Measurements from ENCODE around the gene CYP27C1. TPM values are rescaled to one million over a fixed set of nuclear protein-coding genes. Genes with fewer than 3 reads are reported as not detected.

The CYP27C1 gene
- polyA plus RNA-seq, 1 donor from 2014 or later: 0.84 TPM

DNA sequence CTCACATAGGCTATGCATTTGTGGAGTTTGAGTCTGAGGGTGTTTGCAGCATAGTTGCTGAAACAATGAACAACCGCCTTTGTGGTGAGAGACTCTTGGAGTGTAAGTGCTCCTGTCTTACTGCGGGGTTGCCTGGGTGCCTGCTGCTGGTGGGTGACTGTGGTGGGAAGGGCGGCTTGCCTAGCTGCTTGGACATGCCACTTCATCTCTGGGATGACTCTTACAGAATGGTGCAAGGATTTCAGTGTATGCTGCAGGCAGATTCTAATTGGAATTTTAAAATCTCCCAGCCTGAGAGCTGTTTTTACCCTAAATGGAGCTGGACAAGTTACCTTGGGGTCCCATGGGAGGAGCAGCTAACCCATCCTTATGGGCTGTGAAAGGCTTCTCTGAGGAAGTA is 50.1 kb downstream of the CYP27C1 start:
- Histone ChIP-seq H3K9ac (ENCODE audit: low read length) (no peak overlapping the region), H3K27ac (ENCODE audit: low read length) (no peak overlapping the region), H3K4me2 (ENCODE audit: low read length) (no peak overlapping the region), H3K9me3 (ENCODE audit: low read length) (no peaks in the 10 kb centered on the region), H3K9me2 (ENCODE audit: insufficient read depth, low read length) (no peaks in the 10 kb centered on the region), H3K27me3 (ENCODE audit: insufficient read depth, low read depth, low read length) (no peaks in the 10 kb centered on the region), H3K79me2 (replicated peaks; ENCODE audit: insufficient read depth, low read length) (no peaks in the 10 kb centered on the region), H3F3A (ENCODE audit: insufficient read depth, low read length, poor library complexity, severe bottlenecking) (no peaks in the 10 kb centered on the region), H4K20me1 (ENCODE audit: insufficient read depth) (no peaks in the 10 kb centered on the region), H3K36me3 (ENCODE audit: insufficient read depth, low read length) (no peaks in the 10 kb centered on the region), H2AFZ (ENCODE audit: low read depth, low read length) (no peak overlapping the region), H3K4me3 (ENCODE audit: low read length) (no peak overlapping the region)
- TF ChIP-seq EZH2 (IDR thresholded peaks at IDR 0.05; ENCODE audit: borderline replicate concordance, insufficient read depth, low read length, poor library complexity, severe bottlenecking) (no peak), SMC3 (conservative IDR thresholded peaks at IDR 0.05; ENCODE audit: poor library complexity) (no peak), MXI1 (conservative IDR thresholded peaks at IDR 0.05; ENCODE audit: poor library complexity, severe bottlenecking) (no peak), RAD21 (conservative IDR thresholded peaks at IDR 0.05) (no peak), EP300 (conservative IDR thresholded peaks at IDR 0.05; ENCODE audit: poor library complexity, severe bottlenecking) (no peak), POLR2AphosphoS5 (IDR thresholded peaks at IDR 0.05) (no peak), TAF1 (IDR thresholded peaks at IDR 0.05; ENCODE audit: low read depth) (no peak)
- TF ChIP-seq, protein P1, sequence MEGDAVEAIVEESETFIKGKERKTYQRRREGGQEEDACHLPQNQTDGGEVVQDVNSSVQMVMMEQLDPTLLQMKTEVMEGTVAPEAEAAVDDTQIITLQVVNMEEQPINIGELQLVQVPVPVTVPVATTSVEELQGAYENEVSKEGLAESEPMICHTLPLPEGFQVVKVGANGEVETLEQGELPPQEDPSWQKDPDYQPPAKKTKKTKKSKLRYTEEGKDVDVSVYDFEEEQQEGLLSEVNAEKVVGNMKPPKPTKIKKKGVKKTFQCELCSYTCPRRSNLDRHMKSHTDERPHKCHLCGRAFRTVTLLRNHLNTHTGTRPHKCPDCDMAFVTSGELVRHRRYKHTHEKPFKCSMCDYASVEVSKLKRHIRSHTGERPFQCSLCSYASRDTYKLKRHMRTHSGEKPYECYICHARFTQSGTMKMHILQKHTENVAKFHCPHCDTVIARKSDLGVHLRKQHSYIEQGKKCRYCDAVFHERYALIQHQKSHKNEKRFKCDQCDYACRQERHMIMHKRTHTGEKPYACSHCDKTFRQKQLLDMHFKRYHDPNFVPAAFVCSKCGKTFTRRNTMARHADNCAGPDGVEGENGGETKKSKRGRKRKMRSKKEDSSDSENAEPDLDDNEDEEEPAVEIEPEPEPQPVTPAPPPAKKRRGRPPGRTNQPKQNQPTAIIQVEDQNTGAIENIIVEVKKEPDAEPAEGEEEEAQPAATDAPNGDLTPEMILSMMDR (IDR thresholded peaks at IDR 0.05; ENCODE audit: poor library complexity, severe bottlenecking): no peak
- TF ChIP-seq, protein P2, sequence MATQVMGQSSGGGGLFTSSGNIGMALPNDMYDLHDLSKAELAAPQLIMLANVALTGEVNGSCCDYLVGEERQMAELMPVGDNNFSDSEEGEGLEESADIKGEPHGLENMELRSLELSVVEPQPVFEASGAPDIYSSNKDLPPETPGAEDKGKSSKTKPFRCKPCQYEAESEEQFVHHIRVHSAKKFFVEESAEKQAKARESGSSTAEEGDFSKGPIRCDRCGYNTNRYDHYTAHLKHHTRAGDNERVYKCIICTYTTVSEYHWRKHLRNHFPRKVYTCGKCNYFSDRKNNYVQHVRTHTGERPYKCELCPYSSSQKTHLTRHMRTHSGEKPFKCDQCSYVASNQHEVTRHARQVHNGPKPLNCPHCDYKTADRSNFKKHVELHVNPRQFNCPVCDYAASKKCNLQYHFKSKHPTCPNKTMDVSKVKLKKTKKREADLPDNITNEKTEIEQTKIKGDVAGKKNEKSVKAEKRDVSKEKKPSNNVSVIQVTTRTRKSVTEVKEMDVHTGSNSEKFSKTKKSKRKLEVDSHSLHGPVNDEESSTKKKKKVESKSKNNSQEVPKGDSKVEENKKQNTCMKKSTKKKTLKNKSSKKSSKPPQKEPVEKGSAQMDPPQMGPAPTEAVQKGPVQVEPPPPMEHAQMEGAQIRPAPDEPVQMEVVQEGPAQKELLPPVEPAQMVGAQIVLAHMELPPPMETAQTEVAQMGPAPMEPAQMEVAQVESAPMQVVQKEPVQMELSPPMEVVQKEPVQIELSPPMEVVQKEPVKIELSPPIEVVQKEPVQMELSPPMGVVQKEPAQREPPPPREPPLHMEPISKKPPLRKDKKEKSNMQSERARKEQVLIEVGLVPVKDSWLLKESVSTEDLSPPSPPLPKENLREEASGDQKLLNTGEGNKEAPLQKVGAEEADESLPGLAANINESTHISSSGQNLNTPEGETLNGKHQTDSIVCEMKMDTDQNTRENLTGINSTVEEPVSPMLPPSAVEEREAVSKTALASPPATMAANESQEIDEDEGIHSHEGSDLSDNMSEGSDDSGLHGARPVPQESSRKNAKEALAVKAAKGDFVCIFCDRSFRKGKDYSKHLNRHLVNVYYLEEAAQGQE (IDR thresholded peaks at IDR 0.05; ENCODE audit: borderline replicate concordance): no peak

DNA sequence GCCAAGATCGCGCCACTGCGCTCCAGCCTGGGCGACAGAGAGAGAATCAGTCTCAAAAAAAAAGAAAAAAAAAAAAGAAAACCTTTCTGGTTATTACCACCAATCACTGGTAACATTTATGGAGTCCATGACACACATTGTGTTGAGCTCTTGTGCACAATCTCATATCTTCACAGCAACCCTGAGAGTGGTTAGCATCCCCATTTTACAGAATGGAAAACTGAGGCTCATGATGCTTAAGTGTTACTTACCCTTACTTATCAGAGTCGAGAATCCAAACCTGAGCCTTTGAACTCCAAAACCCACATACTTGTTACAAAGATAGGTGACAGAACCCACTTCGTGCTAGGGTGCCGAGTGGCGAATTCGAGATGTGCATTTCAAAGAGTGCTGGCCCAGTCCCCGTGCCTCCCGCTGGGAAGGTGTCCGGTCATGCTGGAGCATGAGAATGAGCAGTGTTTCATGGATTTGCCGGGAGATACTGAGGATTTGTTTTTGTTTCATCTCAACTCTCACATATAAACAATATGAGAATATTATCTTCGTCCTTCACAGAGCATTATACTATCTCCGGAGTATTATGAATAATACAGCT is 50.9 kb downstream of the CYP27C1 start:
- no peaks in the 10 kb centered on the region for H3K9me2 ChIP-seq (ENCODE audit: insufficient read depth, low read length)
- H3K9me3 ChIP-seq (ENCODE audit: low read length): no peaks in the 10 kb centered on the region
- H3K36me3 ChIP-seq (ENCODE audit: insufficient read depth, low read length): no peaks in the 10 kb centered on the region
- no peaks in the 10 kb centered on the region for H4K20me1 ChIP-seq (ENCODE audit: insufficient read depth)
- no peak overlapping the region for H3K4me2 ChIP-seq (ENCODE audit: low read length)
- no peak overlapping the region for H2AFZ ChIP-seq (ENCODE audit: low read depth, low read length)
- no peak overlapping the region for H3K9ac ChIP-seq (ENCODE audit: low read length)
- no peaks in the 10 kb centered on the region for H3F3A ChIP-seq (ENCODE audit: insufficient read depth, low read length, poor library complexity, severe bottlenecking)
- H3K27me3 ChIP-seq (ENCODE audit: insufficient read depth, low read depth, low read length): no peaks in the 10 kb centered on the region
- H3K4me3 ChIP-seq (ENCODE audit: low read length): no peak overlapping the region
- no peaks in the 10 kb centered on the region for H3K79me2 ChIP-seq (replicated peaks; ENCODE audit: insufficient read depth, low read length)
- no peak for TF ChIP-seq SMC3 (conservative IDR thresholded peaks at IDR 0.05; ENCODE audit: poor library complexity)
- TF ChIP-seq, protein P1 (IDR thresholded peaks at IDR 0.05; ENCODE audit: poor library complexity, severe bottlenecking): no peak
- TF ChIP-seq, protein P2 (IDR thresholded peaks at IDR 0.05; ENCODE audit: borderline replicate concordance): no peak
- no peak for TF ChIP-seq RAD21 (conservative IDR thresholded peaks at IDR 0.05)
- TF ChIP-seq TAF1 (IDR thresholded peaks at IDR 0.05; ENCODE audit: low read depth): no peak
- TF ChIP-seq MXI1 (conservative IDR thresholded peaks at IDR 0.05; ENCODE audit: poor library complexity, severe bottlenecking): no peak
- no peak for TF ChIP-seq EZH2 (IDR thresholded peaks at IDR 0.05; ENCODE audit: borderline replicate concordance, insufficient read depth, low read length, poor library complexity, severe bottlenecking)
- TF ChIP-seq POLR2AphosphoS5 (IDR thresholded peaks at IDR 0.05): no peak
- no peak for TF ChIP-seq EP300 (conservative IDR thresholded peaks at IDR 0.05; ENCODE audit: poor library complexity, severe bottlenecking)
- no peak overlapping the region for H3K27ac ChIP-seq (ENCODE audit: low read length)

All from neural cell (in vitro differentiated cells).